Measurements from ENCODE around the gene DIAPH2. TPM values are rescaled to one million over a fixed set of nuclear protein-coding genes. Genes with fewer than 3 reads are reported as not detected.

Gene DIAPH2
- total and polyA plus RNA-seq, 2 donors (not counting 1 experiment from before 2014, with no cell fraction given), result 4.2 to 32.4 TPM

- TF ChIP-seq EZH2 (IDR thresholded peaks at IDR 0.05; ENCODE audit: borderline replicate concordance, insufficient read depth, low read depth, low read length, poor library complexity, severe bottlenecking), result no peak
- no peak for TF ChIP-seq CTCF (IDR thresholded peaks at IDR 0.05)
- ATAC-seq (ENCODE audit: low read depth) (no peak), DNase-seq (no peak)
- Histone ChIP-seq H3K36me3 (replicated peaks in 1 of 2; ENCODE audit: control extremely low read depth in 1 of 2, control insufficient read depth in 1 of 2, extremely low read depth in 1 of 2, insufficient read depth in 2 of 2, low read length in 1 of 2) (no peaks in the 10 kb centered on the region), H3K9ac (ENCODE audit: low read length) (no peak overlapping the region), H4K20me1 (ENCODE audit: control insufficient read depth, insufficient read depth, low read length, poor library complexity, severe bottlenecking) (no peaks in the 10 kb centered on the region), H3K79me2 (ENCODE audit: control insufficient read depth, insufficient read depth, low read length) (no peaks in the 10 kb centered on the region), H3K4me3 (ENCODE audit: control extremely low read depth in 1 of 5, extremely low read depth in 1 of 5, insufficient read depth in 1 of 5, low read depth in 2 of 5, low read length in 4 of 5) (no peak overlapping the region), H3K27me3 (replicated peaks in 1 of 4; ENCODE audit: control extremely low read depth in 1 of 4, control insufficient read depth in 3 of 4, insufficient read depth in 4 of 4, low read length in 3 of 4) (no peaks in the 10 kb centered on the region), H3K9me3 (ENCODE audit: control extremely low read depth in 1 of 3, control insufficient read depth in 2 of 3, insufficient read depth in 1 of 3, low read length in 2 of 3) (no peaks in the 10 kb centered on the region), H2AFZ (ENCODE audit: insufficient read depth, low read depth, low read length, poor library complexity, severe bottlenecking) (no peak overlapping the region), H3K4me1 (ENCODE audit: control insufficient read depth in 2 of 2, insufficient read depth in 2 of 2, low read length in 2 of 2) (no peaks in the 10 kb centered on the region), H3K4me2 (replicated peaks; ENCODE audit: low read depth, low read length, poor library complexity, severe bottlenecking) (no peak overlapping the region), H3K27ac (ENCODE audit: low read length in 2 of 2) (no peak overlapping the region)
- WGBS (ENCODE audit: insufficient coverage), result no CpG with 5 or more reads among the region's 4 CpGs
- ChIA-PET POLR2A (no interaction called here), CTCF (no interaction called here)
- Mint-ChIP-seq H3K4me3 (no peak overlapping the region), H3K9me3 (ENCODE audit: insufficient read depth) (no peaks in the 10 kb centered on the region), H3K4me1 (no peaks in the 10 kb centered on the region), H3K27me3 (no peaks in the 10 kb centered on the region), H3K27ac (no peak overlapping the region)
- intact Hi-C loops (cut with micrococcal nuclease), result no loop called here
Observed at GRCh38 chrX:97060020-97060419, 375.4 kb downstream of the DIAPH2 start.

GRCh38 chrX:97065066-97065465, 380.4 kb downstream of the DIAPH2 start:
- Mint-ChIP-seq H3K27me3 (no peaks in the 10 kb centered on the region), H3K27ac (no peak overlapping the region), H3K4me3 (no peak overlapping the region), H3K9me3 (ENCODE audit: insufficient read depth) (no peaks in the 10 kb centered on the region), H3K4me1 (no peaks in the 10 kb centered on the region)
- H2AFZ ChIP-seq (ENCODE audit: insufficient read depth, low read depth, low read length, poor library complexity, severe bottlenecking), result no peak overlapping the region
- H3K4me1 ChIP-seq (ENCODE audit: control insufficient read depth in 2 of 2, insufficient read depth in 2 of 2, low read length in 2 of 2), result no peaks in the 10 kb centered on the region
- no peak overlapping the region for H3K4me2 ChIP-seq (replicated peaks; ENCODE audit: low read depth, low read length, poor library complexity, severe bottlenecking)
- ChIA-PET POLR2A (no interaction called here), CTCF (no interaction called here)
- no peaks in the 10 kb centered on the region for H3K27me3 ChIP-seq (replicated peaks in 1 of 4; ENCODE audit: control extremely low read depth in 1 of 4, control insufficient read depth in 3 of 4, insufficient read depth in 4 of 4, low read length in 3 of 4)
- ATAC-seq (ENCODE audit: low read depth), result no peak
- intact Hi-C loops (cut with micrococcal nuclease), result no loop called here
- no peak overlapping the region for H3K27ac ChIP-seq (ENCODE audit: low read length in 2 of 2)
- no peaks in the 10 kb centered on the region for H3K9me3 ChIP-seq (ENCODE audit: control extremely low read depth in 1 of 3, control insufficient read depth in 2 of 3, insufficient read depth in 1 of 3, low read length in 2 of 3)
- no peaks in the 10 kb centered on the region for H3K79me2 ChIP-seq (ENCODE audit: control insufficient read depth, insufficient read depth, low read length)
- no peak overlapping the region for H3K4me3 ChIP-seq (ENCODE audit: control extremely low read depth in 1 of 5, extremely low read depth in 1 of 5, insufficient read depth in 1 of 5, low read depth in 2 of 5, low read length in 4 of 5)
- no peaks in the 10 kb centered on the region for H4K20me1 ChIP-seq (ENCODE audit: control insufficient read depth, insufficient read depth, low read length, poor library complexity, severe bottlenecking)
- 100% methylated on average over 1 of the region's 5 CpGs for WGBS (ENCODE audit: insufficient coverage)
- no peak for DNase-seq
- H3K9ac ChIP-seq (ENCODE audit: low read length), result no peak overlapping the region
- no peak for TF ChIP-seq CTCF (IDR thresholded peaks at IDR 0.05)
- no peak for TF ChIP-seq EZH2 (IDR thresholded peaks at IDR 0.05; ENCODE audit: borderline replicate concordance, insufficient read depth, low read depth, low read length, poor library complexity, severe bottlenecking)
- H3K36me3 ChIP-seq (replicated peaks in 1 of 2; ENCODE audit: control extremely low read depth in 1 of 2, control insufficient read depth in 1 of 2, extremely low read depth in 1 of 2, insufficient read depth in 2 of 2, low read length in 1 of 2), result no peaks in the 10 kb centered on the region

All from B cell (primary cell).